OCI-LY3 (cell line): Measurements from ENCODE around the gene PLA2G1B.

ENCODE experiments used
- H2AFZ ChIP-seq: fragments of 200-600, 300-600 bp; shearing (Covaris generic); 2 replicates; pipeline ENCODE4 v1.6.0; 2014; ENCODE audit warnings: antibody characterized with exemption, low read depth, low read length
- H3K27ac ChIP-seq: fragments of 200-600, 300-600 bp; sonication (generic); 2 replicates; pipeline ENCODE4 v1.5.1; 2014; ENCODE audit warnings: mild to moderate bottlenecking, low read length, moderate library complexity, mixed read lengths
- H3K27me3 ChIP-seq: fragments of 200-600, 300-600 bp; sonication (generic); 2 replicates; pipeline ENCODE4 v1.6.1; 2014; ENCODE audit warnings: low read depth, low read length, mixed read lengths
- H3K36me3 ChIP-seq: fragments of 200-600, 300-600 bp; sonication (generic); replicated peaks from 2 replicates; pipeline ENCODE3; 2014; ENCODE audit warnings: low read depth, low read length, mixed read lengths
- H3K4me1 ChIP-seq: fragments of 300-600, 200-600 bp; sonication (generic); 2 replicates; pipeline ENCODE4 v1.6.1; 2014; ENCODE audit warnings: low read length, mixed read lengths
- H3K4me2 ChIP-seq: fragments of 200-600, 300-600 bp; sonication (generic); 2 replicates; pipeline ENCODE4 v1.6.1; 2014; ENCODE audit warnings: low read length, mixed read lengths
- H3K4me3 ChIP-seq: fragments of 300-600, 200-600 bp; sonication (generic); 2 replicates; pipeline ENCODE4 v1.5.1; 2014; ENCODE audit warnings: antibody characterized with exemption, mild to moderate bottlenecking, low read length, moderate library complexity
- H3K79me2 ChIP-seq: fragments of 300-600, 200-600 bp; shearing (Covaris generic); 2 replicates; pipeline ENCODE4 v1.6.1; 2014; ENCODE audit warnings: mild to moderate bottlenecking, low read length, mixed read lengths
- H3K9ac ChIP-seq: fragments of 300-600, 200-600 bp; shearing (Covaris generic); 2 replicates; pipeline ENCODE4 v1.6.0; 2014; ENCODE audit warnings: mild to moderate bottlenecking, low read length, moderate library complexity
- H3K9me3 ChIP-seq: fragments of 200-600, 300-600 bp; shearing (Covaris generic); 2 replicates; pipeline ENCODE4 v1.6.1; 2014; ENCODE audit warnings: low read length, mixed read lengths; ENCODE audit not compliant: insufficient read depth
- H4K20me1 ChIP-seq: fragments of 200-600, 300-600 bp; sonication (generic); 2 replicates; pipeline ENCODE4 v1.6.1; 2016; ENCODE audit warnings: low read length, mixed read lengths; ENCODE audit not compliant: insufficient read depth
- EZH2phosphoT487 ChIP-seq: fragments of 200-600 bp; shearing (Covaris generic); IDR thresholded peaks from 2 replicates; pipeline ENCODE4 v1.6.1; 2018; ENCODE audit warnings: antibody characterized with exemption, mixed run types, low read depth
- TF ChIP-seq, protein P1 (sequence below): fragments of 200-600, 300-600 bp; sonication (generic); IDR thresholded peaks from 2 replicates; pipeline ENCODE4 v1.5.1; 2014; ENCODE audit warnings: antibody characterized with exemption, low read length, low read depth

The PLA2G1B gene

DNA sequence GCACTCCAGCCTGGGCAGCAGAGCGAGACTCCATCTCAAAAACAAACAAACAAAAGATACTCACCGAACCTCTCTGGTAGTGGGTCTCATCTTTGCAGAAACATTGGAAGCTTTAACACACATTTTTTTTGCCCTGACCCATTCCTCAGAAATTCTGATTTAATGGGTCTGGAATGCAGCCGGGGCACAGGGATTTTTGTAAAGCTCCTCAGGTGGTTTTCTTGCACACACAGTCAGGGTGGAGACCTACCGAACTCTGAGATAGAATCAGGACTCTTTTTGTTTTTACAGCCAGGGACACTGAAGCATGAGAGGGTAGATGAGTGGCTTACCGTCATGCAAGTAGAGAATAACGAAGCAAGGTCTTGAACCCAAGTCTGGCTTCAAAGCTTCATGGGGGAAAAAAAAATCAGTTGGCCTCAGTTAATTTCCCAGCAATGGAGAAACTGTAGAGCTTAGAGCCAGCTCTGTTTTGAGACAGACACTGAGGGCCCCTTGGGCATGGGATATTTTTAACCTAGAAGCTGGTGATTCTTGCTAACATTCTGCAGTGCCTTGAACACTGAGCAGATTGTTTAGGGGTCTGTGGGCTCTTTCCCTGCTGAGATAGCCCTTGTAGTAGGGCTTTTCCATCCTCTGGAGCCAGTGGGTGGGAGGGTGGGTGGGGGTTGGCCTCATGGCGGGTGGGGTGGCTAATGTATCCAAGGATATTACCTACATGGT, 40.6 kb downstream of the PLA2G1B start:
- Histone ChIP-seq H3K4me2 (no peak overlapping the region), H2AFZ (no peak overlapping the region), H3K36me3 (no peaks in the 10 kb centered on the region), H3K9me3 (no peaks in the 10 kb centered on the region), H4K20me1 (no peaks in the 10 kb centered on the region), H3K4me3 (no peak overlapping the region), H3K27ac (no peak overlapping the region), H3K27me3 (no peaks in the 10 kb centered on the region), H3K4me1 (peaks cover 6% of the 10 kb centered on the region), H3K9ac (no peak overlapping the region), H3K79me2 (no peaks in the 10 kb centered on the region)
- no peak for TF ChIP-seq EZH2phosphoT487

DNA sequence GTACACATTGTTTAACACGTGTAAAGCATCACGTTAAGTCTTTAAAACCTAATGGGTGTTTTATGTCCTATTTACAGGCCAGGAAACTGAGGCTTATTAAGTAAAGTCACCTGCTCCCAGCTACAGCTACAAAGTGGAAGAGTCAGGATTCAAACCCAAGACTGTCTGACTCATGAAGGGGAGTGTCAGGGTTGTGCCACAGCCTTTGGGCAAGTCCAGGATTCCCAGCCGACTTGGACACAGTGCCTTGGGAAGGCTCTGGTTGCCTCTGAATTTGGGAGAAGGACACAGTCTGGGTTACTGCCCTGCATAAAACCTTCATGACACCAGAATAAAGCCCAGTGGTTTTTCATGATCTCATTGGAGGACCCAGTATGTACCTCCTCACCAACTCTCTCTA, 43.2 kb downstream of the PLA2G1B start:
- Histone ChIP-seq H3K27me3 (no peaks in the 10 kb centered on the region), H3K9ac (no peak overlapping the region), H3K9me3 (no peaks in the 10 kb centered on the region), H3K79me2 (no peaks in the 10 kb centered on the region), H3K27ac (no peak overlapping the region), H3K4me2 (no peak overlapping the region), H3K4me1 (no peaks in the 10 kb centered on the region), H3K36me3 (no peaks in the 10 kb centered on the region), H2AFZ (no peak overlapping the region), H3K4me3 (no peak overlapping the region), H4K20me1 (no peaks in the 10 kb centered on the region)
- TF ChIP-seq, protein P1, sequence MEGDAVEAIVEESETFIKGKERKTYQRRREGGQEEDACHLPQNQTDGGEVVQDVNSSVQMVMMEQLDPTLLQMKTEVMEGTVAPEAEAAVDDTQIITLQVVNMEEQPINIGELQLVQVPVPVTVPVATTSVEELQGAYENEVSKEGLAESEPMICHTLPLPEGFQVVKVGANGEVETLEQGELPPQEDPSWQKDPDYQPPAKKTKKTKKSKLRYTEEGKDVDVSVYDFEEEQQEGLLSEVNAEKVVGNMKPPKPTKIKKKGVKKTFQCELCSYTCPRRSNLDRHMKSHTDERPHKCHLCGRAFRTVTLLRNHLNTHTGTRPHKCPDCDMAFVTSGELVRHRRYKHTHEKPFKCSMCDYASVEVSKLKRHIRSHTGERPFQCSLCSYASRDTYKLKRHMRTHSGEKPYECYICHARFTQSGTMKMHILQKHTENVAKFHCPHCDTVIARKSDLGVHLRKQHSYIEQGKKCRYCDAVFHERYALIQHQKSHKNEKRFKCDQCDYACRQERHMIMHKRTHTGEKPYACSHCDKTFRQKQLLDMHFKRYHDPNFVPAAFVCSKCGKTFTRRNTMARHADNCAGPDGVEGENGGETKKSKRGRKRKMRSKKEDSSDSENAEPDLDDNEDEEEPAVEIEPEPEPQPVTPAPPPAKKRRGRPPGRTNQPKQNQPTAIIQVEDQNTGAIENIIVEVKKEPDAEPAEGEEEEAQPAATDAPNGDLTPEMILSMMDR, result no peak
- TF ChIP-seq EZH2phosphoT487, result no peak

- TF ChIP-seq, protein P1, result no peak
- TF ChIP-seq EZH2phosphoT487, result no peak
- H4K20me1 ChIP-seq, result no peaks in the 10 kb centered on the region
- H3K9me3 ChIP-seq, result 0 out of 2 replicates have a peak, but pooled peaks cover 3% of the 10 kb centered on the region
- H3K4me1 ChIP-seq, result no peaks in the 10 kb centered on the region
- H3K79me2 ChIP-seq, result no peaks in the 10 kb centered on the region
- H3K9ac ChIP-seq, result no peak overlapping the region
- no peak overlapping the region for H3K27ac ChIP-seq
- no peak overlapping the region for H2AFZ ChIP-seq
- no peaks in the 10 kb centered on the region for H3K27me3 ChIP-seq
- H3K4me2 ChIP-seq, result no peak overlapping the region
- no peaks in the 10 kb centered on the region for H3K36me3 ChIP-seq
- H3K4me3 ChIP-seq, result no peak overlapping the region
Measured at GRCh38 chr12:120283318-120283717, 44.3 kb downstream of the PLA2G1B start.

DNA sequence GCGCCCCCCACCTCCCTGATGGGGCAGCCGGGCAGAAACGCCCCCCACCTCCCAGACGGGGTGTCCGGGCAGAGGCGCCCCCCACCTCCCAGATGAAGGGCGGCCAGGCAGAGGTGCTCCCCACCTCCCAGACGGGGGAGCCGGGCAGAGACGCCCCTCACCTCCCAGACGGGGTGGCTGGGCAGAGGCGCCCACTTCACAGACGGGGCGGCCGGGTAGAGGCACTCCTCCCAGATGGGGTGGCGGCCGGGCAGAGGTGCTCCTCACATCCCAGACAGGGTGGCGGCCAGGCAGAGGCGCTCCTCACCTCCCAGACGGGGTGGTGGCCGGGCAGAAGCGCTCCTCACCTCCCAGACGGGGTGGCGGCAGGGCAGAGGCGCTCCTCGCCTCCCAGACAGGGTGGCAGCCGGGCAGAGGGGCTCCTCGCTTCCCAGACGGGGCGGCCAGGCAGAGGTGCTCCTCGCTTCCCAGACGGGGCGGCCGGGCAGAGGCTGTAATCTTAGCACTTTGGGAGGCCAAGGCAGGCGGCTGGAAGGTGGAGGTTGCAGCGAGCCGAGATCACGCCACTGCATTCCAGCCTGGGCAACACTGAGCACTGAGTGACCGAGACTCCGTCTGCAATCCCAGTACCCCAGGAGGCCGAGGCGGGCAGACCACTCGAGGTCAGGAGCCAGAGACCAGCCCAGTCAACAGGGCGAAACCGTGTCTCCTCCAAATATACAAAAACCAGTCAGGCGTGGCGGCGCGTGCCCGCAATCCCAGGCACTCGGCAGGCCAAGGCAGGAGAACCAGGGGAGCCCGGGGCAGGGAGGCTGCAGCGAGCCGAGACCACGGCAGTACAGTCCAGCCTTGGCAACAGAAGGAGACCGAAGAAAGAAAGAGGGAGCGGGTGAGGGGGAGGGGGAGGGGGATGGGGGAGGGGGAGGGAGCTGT, 49.2 kb downstream of the PLA2G1B start:
- Histone ChIP-seq H3K4me2 (no peak overlapping the region), H3K4me3 (no peak overlapping the region), H2AFZ (no peak overlapping the region), H3K27me3 (0 out of 2 replicates have a peak, but pooled peaks cover 3% of the 10 kb centered on the region), H3K4me1 (no peaks in the 10 kb centered on the region), H4K20me1 (no peaks in the 10 kb centered on the region), H3K36me3 (no peaks in the 10 kb centered on the region), H3K9ac (no peak overlapping the region), H3K27ac (no peak overlapping the region), H3K79me2 (no peaks in the 10 kb centered on the region), H3K9me3 (0 out of 2 replicates have a peak, but pooled peaks cover 3% of the 10 kb centered on the region)
- TF ChIP-seq, protein P1, result no peak
- TF ChIP-seq EZH2phosphoT487, result no peak
